ENCODE data around the gene FNBP1. TPM values are rescaled to one million over a fixed set of nuclear protein-coding genes. Genes with fewer than 3 reads are reported as not detected.
"Not testable (repeated sequence)": the region's sequence is repeated elsewhere in the genome, so short reads cannot be mapped to it uniquely, and the experiment has no call there.

The FNBP1 gene
- total RNA-seq, 4 donors from 2014 or later = 29.7 to 62.3 (median 40.0) TPM

DNA sequence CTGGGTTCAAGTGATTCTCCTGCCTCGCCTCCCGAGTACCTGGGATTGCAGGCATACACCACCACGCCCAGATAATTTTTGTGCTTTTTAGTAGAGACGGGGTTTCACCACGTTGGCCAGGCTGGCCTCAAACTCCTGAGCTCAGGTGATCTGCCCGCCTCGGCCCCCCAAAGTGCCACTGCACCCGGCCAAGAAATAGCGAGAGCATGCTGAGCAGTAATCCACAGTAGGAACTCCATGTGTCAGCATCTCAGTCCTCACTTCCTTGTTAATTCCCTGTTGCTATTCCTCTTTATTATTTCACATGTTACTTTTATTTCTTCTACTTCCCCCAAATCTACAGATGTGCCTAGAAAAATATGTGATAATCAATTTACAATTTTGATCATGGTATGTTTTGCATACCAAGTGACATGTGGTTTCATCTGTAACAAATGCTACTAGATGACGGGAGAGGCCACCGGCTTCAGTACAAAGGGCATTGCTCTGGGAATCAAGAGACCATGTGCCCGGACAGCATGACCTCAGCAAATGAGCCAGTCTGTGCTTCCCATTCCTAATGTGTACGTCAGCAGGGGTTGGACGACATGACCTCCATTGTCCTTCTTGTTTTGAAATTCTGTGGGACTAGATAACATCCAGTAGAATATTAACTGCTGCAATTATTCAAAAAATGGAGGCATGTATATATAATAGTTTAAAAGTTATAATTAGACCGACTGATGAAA, 61.6 kb downstream of the FNBP1 start:
- TF ChIP-seq, protein P1, sequence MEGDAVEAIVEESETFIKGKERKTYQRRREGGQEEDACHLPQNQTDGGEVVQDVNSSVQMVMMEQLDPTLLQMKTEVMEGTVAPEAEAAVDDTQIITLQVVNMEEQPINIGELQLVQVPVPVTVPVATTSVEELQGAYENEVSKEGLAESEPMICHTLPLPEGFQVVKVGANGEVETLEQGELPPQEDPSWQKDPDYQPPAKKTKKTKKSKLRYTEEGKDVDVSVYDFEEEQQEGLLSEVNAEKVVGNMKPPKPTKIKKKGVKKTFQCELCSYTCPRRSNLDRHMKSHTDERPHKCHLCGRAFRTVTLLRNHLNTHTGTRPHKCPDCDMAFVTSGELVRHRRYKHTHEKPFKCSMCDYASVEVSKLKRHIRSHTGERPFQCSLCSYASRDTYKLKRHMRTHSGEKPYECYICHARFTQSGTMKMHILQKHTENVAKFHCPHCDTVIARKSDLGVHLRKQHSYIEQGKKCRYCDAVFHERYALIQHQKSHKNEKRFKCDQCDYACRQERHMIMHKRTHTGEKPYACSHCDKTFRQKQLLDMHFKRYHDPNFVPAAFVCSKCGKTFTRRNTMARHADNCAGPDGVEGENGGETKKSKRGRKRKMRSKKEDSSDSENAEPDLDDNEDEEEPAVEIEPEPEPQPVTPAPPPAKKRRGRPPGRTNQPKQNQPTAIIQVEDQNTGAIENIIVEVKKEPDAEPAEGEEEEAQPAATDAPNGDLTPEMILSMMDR (IDR thresholded peaks at IDR 0.05) = no peak
- TF ChIP-seq POLR2A (IDR thresholded peaks at IDR 0.05) = no peak
- peak in 1 of 2 donors; percentile 46 for DNase-seq (ENCODE audit: low spot score in 2 of 2)
- 85 to 86% methylated on average over 15 of the region's 15 CpGs for WGBS, 2 donors
- H3K4me3 ChIP-seq (ENCODE audit: low read depth, poor library complexity, severe bottlenecking) = no peak overlapping the region
- intact Hi-C loops (cut with DNase I; ENCODE audit: low total_unique reads) = no loop called here

DNA sequence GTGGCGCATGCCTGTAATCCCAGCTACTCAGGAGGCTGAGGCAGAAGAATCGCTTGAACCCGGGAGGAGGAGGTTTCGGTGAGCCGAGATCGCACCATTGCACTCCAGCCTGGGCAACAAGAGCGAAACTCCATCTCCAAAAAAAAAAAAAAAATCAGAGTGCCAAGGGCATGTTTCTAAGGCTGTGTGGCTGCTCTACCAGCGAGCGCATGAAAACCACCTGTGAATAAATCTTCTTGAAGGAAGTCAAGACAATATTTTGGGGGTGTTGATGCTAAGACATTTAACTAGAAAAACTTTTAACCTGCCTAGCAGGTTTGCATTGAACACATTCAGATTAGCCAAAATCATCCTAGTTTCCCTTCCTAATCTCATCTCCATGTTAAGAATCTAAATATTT, 62.8 kb downstream of the FNBP1 start:
- H3K4me3 ChIP-seq (ENCODE audit: low read depth, poor library complexity, severe bottlenecking); intact Hi-C loops (cut with DNase I; ENCODE audit: low total_unique reads); DNase-seq (ENCODE audit: low spot score in 2 of 2): not testable (repeated sequence)
- WGBS, 2 donors = 96 to 98% methylated on average over 9 of the region's 9 CpGs

DNA sequence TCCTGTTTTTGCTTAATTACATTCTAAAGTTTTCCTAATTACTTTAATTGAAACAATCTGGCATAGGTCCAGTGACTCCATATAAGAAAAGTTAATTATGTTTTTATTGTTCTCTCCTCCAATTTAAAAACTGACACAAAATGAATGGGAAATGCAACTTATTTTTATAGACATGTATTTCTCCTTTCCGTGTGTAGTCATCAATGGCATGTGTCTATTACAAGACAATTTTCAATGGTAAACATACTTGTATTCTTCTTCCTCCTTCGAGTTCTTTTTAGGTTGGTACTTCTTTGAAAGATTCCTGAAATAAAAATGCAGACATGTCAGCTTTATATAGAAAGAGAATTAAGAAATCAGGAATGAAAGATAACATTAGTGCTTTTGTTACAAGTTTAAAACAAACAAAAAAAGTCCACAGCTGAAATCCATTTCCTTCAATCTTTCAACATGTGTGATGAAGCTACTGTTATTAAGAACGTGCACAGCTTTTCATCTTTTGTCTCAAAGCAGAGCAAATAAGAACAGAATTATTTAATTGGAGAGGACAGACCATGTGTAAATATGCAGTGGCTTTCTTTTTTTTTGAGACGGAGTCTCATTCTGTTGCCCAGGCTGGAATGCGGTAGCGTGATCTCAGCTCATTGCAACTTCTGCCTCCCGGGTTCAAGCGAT, 63.8 kb downstream of the FNBP1 start:
- TF ChIP-seq, protein P1 (IDR thresholded peaks at IDR 0.05) = no peak
- TF ChIP-seq POLR2A (IDR thresholded peaks at IDR 0.05) = no peak
- no peak for DNase-seq (ENCODE audit: low spot score in 2 of 2)
- WGBS, 2 donors = 71 to 72% methylated on average over 8 of the region's 8 CpGs
- H3K4me3 ChIP-seq (ENCODE audit: low read depth, poor library complexity, severe bottlenecking) = no peak overlapping the region
- intact Hi-C loops (cut with DNase I; ENCODE audit: low total_unique reads) = no loop called here

DNA sequence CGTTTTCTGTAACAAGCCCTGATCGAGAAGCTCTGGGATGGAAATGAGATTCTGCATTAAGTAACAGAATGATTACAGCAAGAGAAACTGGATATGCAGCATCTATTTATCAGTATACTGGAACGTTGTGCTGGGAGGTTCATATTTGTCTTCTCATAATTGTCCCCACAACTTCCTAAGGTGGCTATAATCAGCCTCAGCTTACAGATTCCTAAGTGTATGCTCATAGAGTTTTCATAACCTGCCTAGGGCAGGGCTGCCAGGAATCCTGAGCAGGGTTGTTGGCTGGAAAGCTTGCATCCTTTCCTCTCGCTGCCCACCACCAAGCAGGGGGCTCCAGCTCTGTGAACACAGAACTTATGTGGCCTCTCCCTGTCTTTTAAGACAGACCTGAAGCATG, 70.2 kb downstream of the FNBP1 start:
- TF ChIP-seq, protein P1 (IDR thresholded peaks at IDR 0.05) = no peak
- no peak for TF ChIP-seq POLR2A (IDR thresholded peaks at IDR 0.05)
- 91 to 94% methylated on average over 4 of the region's 4 CpGs for WGBS, 2 donors
- no peak overlapping the region for H3K4me3 ChIP-seq (ENCODE audit: low read depth, poor library complexity, severe bottlenecking)
- DNase-seq (ENCODE audit: low spot score in 2 of 2) = no peak
- intact Hi-C loops (cut with DNase I; ENCODE audit: low total_unique reads) = no loop called here

DNA sequence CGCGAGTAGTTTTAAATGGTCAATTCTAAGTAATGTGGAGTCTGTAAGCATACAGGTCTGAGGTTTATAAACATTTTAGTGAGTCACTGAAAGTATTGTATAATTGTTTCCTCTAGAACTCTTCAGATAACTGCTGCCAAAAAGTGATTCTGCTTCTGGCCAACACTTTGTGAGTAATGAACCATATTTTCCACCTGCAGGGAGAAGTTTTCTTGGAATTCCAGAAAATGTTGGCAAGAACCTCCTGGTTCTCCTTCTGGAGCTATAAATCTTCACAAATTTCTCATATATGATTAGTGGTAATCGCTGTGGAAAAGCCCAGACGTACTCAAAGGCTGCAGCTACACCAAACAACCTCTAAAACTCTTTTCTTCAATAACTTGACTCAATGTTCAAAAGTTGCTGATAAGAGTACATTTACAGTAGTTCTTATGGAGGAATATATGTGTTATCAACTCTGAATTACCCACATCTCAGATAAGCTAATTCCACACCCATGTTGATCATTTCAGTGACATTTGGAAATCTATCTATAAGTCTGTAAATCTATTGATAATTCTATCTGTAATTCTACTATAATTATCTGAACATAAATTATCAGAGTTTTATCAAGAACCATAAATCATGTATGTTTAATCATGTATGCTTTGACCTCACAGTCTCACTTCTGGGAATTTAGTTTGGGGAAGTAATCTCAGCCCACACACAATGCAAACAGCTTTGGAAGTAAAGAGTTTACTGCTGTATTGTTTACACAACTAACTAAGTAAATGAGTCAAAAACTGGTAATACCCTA, 74.1 kb downstream of the FNBP1 start:
- 20 to 21% methylated on average over 4 of the region's 4 CpGs for WGBS, 2 donors
- intact Hi-C loops (cut with DNase I; ENCODE audit: low total_unique reads) = no loop called here
- no peak for TF ChIP-seq POLR2A (IDR thresholded peaks at IDR 0.05)
- TF ChIP-seq, protein P1 (IDR thresholded peaks at IDR 0.05) = no peak
- DNase-seq (ENCODE audit: low spot score in 2 of 2) = peak in 1 of 2 donors; percentile 35
- no peak overlapping the region for H3K4me3 ChIP-seq (ENCODE audit: low read depth, poor library complexity, severe bottlenecking)

Data from lower leg skin (tissue), 4 donors.